ENCODE data around the gene INSYN1.

DNA sequence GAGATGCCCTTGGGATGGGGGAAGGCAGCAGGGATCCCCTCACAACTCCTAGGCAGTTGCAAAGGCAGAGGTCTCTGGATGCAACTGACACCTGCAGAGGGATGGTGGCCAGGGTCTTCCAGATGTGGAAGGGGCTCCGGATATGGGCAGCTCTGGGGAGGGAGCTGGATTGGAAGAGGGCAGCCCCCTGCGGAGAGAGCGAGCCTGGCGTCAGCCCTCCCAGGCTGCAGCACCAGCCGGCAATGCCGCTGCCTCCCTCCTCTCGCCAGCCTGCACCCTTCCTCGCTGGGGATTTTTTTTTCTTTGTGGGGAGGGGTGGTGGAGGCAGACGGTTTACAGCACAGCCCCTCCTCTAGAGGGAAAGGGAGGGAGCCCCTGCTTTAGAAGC is 1.6 kb downstream of the INSYN1 start:
- TF ChIP-seq, protein P1, sequence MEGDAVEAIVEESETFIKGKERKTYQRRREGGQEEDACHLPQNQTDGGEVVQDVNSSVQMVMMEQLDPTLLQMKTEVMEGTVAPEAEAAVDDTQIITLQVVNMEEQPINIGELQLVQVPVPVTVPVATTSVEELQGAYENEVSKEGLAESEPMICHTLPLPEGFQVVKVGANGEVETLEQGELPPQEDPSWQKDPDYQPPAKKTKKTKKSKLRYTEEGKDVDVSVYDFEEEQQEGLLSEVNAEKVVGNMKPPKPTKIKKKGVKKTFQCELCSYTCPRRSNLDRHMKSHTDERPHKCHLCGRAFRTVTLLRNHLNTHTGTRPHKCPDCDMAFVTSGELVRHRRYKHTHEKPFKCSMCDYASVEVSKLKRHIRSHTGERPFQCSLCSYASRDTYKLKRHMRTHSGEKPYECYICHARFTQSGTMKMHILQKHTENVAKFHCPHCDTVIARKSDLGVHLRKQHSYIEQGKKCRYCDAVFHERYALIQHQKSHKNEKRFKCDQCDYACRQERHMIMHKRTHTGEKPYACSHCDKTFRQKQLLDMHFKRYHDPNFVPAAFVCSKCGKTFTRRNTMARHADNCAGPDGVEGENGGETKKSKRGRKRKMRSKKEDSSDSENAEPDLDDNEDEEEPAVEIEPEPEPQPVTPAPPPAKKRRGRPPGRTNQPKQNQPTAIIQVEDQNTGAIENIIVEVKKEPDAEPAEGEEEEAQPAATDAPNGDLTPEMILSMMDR (IDR thresholded peaks at IDR 0.05), result no peak
- TF ChIP-seq POLR2A (IDR thresholded peaks at IDR 0.05), result no peak
